Activated naive CD4-positive, alpha-beta T cell treated with Interleukin-2 at 50 U/mL for 16 hours (primary cell): ENCODE results near the gene DIP2A.
A peak's percentile ranks its signal among the peaks of the same experiment; 100 is the strongest.
"Not testable (repeated sequence)": the region's sequence is repeated elsewhere in the genome, so short reads cannot be mapped to it uniquely, and the experiment has no call there.

Experiments
- DNase-seq: peaks from one replicate; pipeline ENCODE4 v3.0.0-alpha.2; 2020

DIP2A gene

DNA sequence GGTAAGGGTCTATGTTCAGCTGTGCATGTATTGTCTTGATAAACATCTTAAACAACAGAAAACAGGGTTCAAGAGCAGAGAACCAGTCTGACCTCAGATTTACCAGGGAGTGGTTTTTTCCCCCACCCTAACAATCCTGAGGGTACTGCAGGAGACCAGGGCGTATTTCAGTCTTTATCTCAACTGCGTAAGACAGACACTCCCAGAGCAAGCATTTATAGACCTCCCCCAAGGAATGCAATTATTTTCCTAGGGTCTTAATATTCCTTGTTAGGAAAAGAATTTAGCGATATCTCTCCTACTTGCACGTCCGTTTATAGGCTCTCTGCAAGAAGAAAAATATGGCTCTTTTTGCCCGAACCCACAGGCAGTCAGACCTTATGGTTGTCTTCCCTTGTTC, 9.8 kb upstream of the DIP2A start:
- not testable (repeated sequence) for DNase-seq

DNA sequence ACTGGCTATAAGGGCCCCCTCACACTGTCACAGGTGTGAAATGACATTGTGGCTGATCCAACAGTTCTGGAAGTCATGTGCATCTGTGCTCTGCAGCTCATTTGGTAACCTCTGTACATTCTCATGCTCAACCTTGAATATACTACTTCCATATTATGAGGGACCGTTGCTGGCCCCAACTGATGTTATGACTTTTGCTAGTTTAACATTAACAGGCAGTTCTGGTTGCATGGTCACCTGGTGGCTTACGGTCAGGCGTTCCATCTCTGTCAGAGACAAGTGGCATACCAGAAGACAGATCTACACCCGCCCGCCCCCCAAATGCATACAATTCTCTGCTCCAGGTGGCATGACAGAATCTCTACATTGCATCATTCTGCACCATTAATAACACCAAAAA, 6.0 kb upstream of the DIP2A start:
- no peak for DNase-seq

- DNase-seq, result no peak
Measured at GRCh38 chr21:46454142-46454541, 4.5 kb upstream of the DIP2A start.

GRCh38 chr21:46454634-46455390, 3.9 kb upstream of the DIP2A start:
- no peak for DNase-seq

GRCh38 chr21:46455575-46456385, 2.9 kb upstream of the DIP2A start:
- no peak for DNase-seq

DNA sequence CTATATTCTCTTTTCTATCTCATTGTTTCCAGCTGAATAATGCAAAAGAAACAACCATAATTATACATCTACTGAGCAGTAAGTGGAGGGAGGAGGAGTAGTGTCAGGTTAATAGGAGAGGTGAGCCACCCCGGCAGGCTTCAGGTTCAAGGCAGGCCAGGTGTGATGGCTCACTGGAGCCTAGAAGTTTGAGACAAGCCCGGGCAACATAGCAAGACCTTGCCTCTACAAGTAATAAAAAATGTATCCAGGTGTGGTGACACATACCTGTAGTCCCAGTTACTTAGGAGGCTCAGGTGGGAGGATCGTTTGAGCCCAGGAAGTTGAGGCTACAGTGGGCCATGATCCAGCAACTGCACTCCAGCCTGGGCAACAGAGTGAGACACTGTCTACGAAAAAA, 1.9 kb upstream of the DIP2A start:
- no peak for DNase-seq

- DNase-seq, result no peak
Measured at GRCh38 chr21:46457801-46458314, 833 bp upstream of the DIP2A start.

- no peak for DNase-seq
Measured at GRCh38 chr21:46459024-46459355, 299 bp downstream of the DIP2A start.

- peak; percentile 9 for DNase-seq
Measured at GRCh38 chr21:46459356-46460112, 843 bp downstream of the DIP2A start.

DNA sequence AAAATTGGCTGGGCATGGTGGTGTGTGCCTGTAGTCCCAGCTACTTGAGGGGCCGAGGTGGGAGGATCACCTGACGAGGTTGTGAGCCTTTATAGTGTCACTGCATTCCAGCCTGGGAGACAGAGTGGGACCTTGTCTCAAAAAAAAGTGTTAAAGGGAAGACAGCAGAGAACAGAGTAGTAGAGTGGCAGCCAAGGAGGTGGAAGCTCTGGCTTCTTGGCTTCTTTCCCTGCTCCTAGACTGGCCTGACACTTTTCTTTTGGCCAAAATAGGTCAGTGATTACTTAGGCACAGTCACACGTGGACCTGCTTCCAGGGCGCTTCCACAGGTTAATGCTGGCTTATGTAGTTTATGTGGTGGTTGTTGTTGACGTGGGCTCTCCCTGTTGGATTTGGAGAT, 3.2 kb downstream of the DIP2A start:
- no peak for DNase-seq

GRCh38 chr21:46465153-46465552, 6.5 kb downstream of the DIP2A start:
- DNase-seq, result not testable (repeated sequence)

- no peak for DNase-seq
Measured at GRCh38 chr21:46465651-46466050, 7.0 kb downstream of the DIP2A start.

GRCh38 chr21:46468108-46468774, 9.6 kb downstream of the DIP2A start:
- DNase-seq, result no peak

DNA sequence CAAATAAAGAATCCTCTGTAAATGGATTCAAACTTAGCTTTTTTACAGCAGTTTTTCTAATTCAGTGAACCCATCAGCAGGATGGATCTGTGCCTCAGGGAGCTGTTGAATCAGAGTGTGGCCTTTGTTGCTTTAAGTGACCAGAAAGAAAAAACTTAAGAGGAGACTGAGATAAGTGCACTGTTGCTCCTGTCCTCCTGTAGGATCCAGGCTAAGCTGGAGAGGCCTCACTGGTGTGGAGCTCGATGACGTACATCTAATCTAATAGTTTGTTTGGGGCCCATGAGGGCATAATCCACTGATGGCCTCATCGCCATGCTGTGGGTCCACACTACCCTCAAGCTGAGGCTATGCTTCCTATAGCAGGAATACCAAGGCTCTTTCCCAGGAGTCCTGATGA, 10.6 kb downstream of the DIP2A start:
- no peak for DNase-seq

- no peak for DNase-seq
Measured at GRCh38 chr21:46471514-46471913, 12.8 kb downstream of the DIP2A start.

- no peak for DNase-seq
Measured at GRCh38 chr21:46472246-46472645, 13.6 kb downstream of the DIP2A start.

DNA sequence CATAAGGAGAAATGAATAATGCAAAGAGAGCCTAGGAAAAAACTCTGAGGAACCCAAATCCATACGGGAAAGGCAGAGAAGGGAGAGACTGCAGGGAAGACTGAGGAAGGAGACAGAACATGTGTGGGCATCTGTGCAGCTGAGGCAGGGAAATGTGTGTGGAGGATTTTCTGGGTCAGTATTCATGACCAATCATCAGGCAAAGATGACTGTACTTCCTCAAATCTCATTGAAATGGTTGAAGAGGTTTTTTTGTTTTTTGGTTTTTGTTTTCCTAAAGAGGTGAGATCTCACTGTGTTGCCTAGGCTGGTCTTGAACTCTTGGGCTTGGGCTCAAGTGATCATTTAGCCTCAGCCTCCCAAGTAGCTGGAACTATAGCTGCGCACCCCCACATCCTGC, 15.7 kb downstream of the DIP2A start:
- DNase-seq, result no peak

DNA sequence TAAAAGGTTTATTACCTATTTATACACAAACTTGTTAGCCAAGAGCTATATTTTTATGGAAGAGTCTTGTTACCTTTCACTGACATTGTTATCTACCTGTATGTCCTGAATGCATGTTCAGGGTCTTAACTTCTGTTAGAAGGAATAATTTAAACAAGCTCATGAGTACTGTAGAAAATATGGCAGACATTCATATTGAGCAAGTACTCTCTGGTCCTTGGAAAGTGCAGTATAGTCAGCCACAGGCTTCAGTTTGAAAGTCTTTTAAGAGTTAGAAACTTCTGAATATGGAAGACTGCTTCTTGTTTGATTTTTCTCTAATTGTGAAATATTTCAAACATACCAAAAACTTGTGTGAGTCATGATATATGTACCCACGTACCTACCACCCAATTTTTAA, 16.6 kb downstream of the DIP2A start:
- DNase-seq, result no peak

DNA sequence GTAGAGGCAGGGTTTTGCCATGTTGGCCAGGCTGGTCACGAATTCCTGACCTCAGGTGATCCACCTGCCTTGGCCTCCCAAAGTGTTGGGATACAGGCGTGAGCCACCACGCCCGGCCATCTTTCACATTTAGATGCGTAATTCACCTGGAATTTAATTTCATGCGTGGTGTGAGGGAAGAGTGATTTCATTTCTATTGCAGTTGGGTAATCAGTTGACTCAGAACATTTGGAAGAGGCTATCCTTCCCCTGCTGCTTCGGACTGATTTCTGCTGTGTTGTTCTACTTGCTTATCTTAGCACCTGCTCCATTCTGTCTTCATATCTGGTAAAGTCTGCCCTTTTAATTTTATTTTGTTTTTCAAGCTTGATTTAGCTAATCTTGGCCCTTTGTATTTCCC, 19.1 kb downstream of the DIP2A start:
- no peak for DNase-seq

- no peak for DNase-seq
Measured at GRCh38 chr21:46478910-46479309, 20.2 kb downstream of the DIP2A start.

DNA sequence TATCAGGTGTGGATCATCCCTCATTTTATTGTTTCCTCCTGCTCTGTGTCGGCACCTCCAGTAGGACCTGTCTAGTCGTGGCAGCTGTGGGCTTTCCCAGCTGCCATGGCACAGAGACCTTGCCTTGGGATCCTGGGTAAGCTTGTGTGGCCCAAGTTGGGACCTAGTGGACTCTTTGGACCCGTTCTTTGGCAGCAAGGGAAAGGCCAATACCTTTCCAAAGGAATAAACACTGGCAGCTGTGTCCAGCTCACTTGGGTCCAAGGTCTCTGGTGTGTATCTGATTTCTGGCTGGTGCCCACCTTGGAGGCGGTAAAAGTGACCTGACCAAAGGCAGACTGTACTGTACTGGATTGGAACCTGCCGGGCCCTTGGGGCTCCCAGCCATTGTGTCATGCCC, 21.8 kb downstream of the DIP2A start:
- DNase-seq, result no peak

DNA sequence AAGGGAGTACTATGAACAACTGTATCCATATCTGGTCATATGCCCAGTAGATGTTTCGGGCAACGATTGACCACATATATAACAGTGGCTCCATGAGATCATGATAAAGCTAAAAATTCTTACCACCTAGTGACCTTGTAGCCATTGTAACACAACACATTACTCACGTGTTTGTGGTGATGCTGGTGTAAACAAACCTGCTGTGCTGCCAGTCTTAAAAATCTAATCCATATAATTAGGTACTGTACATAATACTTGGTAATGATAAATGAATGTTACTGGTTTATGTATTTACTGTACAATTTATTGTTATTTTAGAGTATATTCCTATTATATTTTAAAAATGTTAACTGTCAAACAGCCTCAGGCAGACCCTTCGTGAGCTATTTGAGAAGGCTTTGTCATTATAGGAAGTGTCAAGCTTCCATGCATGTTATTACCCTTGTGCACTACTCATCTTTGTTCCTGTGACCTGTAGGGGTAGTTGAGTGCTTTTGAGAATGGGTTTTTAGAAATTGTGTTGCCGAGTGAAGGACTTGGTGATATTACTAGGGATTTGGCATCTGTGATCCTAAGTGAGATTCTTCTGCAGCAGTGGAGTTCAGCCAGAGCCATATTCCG, 23.6 kb downstream of the DIP2A start:
- DNase-seq, result no peak

DNA sequence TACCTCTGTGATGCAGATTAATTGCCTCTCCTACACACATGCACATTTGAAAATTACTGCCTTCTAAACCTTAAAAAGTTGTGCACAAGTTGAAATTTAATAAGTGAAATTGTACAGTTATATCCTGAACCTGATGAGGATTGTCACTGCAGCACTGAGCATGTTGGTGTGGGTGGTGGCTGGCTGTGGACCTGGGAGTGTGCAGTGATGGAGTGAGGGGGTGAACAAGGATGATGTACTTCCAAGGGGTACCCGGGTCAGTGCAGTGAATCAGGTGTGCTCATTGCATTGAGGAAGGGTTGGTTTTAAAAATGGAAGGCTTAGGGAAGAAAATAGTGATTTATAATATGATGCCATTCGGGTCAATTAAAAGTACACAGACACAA, 24.1 kb downstream of the DIP2A start:
- no peak for DNase-seq
